ENCODE measurements around the gene SUPT3H. TPM values are rescaled to one million over a fixed set of nuclear protein-coding genes. Genes with fewer than 3 reads are reported as not detected.

Gene SUPT3H
- total RNA-seq, 2 donors from 2014 or later = 2.5 to 4.5 TPM

DNA sequence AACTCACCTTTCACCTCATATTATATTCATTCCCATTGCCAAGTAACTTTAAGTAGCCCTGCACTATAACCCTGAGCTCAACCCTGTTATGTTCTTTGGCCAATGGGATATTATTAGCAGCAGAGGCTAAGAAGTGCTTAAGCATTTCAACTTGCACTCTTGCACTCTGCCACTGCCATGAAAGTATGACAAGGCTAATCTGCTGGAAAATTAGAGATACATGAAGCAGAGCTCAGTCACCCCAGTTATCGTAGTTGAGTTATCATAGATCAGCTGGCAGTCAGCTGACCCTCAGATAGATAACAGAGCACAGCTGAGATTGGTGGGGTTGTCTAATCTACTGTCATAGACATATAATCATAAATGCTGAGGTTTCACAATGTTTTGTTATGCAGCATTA lies 259.0 kb downstream of the SUPT3H start:
- Histone ChIP-seq H3K9me3 (no peaks in the 10 kb centered on the region), H3K27me3 (no peaks in the 10 kb centered on the region), H3K4me1 (no peaks in the 10 kb centered on the region), H3K4me3 (no peak overlapping the region), H3K27ac (no peak overlapping the region), H3K36me3 (no peaks in the 10 kb centered on the region)
- no peak for DNase-seq (ENCODE audit: low spot score)
- TF ChIP-seq, protein P1, sequence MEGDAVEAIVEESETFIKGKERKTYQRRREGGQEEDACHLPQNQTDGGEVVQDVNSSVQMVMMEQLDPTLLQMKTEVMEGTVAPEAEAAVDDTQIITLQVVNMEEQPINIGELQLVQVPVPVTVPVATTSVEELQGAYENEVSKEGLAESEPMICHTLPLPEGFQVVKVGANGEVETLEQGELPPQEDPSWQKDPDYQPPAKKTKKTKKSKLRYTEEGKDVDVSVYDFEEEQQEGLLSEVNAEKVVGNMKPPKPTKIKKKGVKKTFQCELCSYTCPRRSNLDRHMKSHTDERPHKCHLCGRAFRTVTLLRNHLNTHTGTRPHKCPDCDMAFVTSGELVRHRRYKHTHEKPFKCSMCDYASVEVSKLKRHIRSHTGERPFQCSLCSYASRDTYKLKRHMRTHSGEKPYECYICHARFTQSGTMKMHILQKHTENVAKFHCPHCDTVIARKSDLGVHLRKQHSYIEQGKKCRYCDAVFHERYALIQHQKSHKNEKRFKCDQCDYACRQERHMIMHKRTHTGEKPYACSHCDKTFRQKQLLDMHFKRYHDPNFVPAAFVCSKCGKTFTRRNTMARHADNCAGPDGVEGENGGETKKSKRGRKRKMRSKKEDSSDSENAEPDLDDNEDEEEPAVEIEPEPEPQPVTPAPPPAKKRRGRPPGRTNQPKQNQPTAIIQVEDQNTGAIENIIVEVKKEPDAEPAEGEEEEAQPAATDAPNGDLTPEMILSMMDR (IDR thresholded peaks at IDR 0.05) = no peak

DNA sequence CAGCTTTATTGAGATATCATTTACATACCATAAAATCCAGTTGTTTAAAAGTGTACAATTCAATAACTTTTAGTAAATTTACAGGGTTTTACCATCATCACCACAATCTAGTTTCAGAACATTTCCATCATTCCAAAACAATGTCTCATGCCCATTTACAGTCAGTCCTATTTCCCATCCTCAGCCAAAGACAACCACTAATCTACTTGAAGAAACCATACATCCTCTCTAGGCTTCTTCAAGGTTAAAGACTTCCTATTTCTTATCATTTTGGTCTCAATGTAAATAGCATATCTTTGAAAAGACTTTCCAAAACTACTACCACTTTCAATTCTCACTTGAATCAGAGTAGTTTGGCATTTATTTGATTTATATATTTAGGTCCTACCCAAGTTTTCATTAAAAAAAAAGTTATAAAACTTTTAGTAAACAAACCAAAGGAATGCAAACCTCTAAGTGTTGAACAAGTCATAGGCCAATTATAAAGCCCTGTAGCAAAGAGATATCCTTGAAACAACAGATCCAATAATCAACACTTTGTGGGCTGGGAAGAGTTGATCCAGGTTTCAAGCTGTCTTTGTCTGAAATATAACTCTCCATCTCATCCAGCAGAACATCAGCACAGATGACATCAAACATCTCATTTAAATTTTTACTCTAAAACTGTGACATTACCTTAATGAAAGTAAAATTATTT lies 260.9 kb downstream of the SUPT3H start:
- Histone ChIP-seq H3K4me1 (no peaks in the 10 kb centered on the region), H3K36me3 (no peaks in the 10 kb centered on the region), H3K9me3 (no peaks in the 10 kb centered on the region), H3K27me3 (no peaks in the 10 kb centered on the region), H3K27ac (no peak overlapping the region), H3K4me3 (no peak overlapping the region)
- no peak for DNase-seq (ENCODE audit: low spot score)
- TF ChIP-seq, protein P1 (IDR thresholded peaks at IDR 0.05) = no peak

DNA sequence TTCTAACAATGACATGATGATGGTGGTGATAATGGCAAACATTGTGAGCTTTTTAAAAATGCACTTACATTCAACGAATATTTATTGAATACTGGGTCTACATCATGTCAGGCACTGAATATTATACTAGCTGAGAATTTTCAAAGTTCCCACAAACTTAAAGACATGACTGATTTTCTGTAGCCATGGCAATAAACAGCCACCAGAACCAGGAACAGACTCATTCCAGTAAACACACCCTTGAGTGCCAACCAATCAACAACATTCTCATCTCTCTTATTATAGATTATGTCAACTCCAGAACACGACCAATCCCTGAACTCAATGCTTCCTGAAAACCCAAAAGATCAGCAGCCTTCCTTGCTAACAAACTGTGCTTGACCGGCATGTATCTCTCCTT lies 262.0 kb downstream of the SUPT3H start:
- no peak for DNase-seq (ENCODE audit: low spot score)
- Histone ChIP-seq H3K36me3 (no peaks in the 10 kb centered on the region), H3K27ac (no peak overlapping the region), H3K4me3 (no peak overlapping the region), H3K9me3 (no peaks in the 10 kb centered on the region), H3K4me1 (no peaks in the 10 kb centered on the region), H3K27me3 (no peaks in the 10 kb centered on the region)
- TF ChIP-seq, protein P1 (IDR thresholded peaks at IDR 0.05) = no peak

DNA sequence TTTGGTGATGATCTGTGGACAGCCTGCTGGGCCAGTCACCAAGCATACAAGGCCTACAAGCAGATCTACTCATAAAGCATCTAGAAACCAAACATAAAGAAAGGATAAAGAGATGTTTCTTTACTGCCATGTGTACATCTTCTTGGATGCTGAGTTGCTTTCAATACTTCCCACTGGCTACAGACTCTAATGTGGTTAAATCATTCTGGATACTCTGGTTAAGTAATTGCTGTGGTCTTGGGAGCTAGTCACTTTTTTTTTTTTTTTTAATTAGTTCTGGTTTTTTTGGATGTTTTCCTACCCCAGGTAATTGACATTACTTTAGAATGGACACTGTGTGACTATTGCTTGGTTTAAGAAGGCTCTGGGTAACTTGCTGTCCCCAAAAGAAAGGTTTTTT lies 265.0 kb downstream of the SUPT3H start:
- Histone ChIP-seq H3K36me3 (no peaks in the 10 kb centered on the region), H3K4me1 (no peaks in the 10 kb centered on the region), H3K27ac (no peak overlapping the region), H3K27me3 (no peaks in the 10 kb centered on the region), H3K9me3 (no peaks in the 10 kb centered on the region), H3K4me3 (no peak overlapping the region)
- no peak for DNase-seq (ENCODE audit: low spot score)
- TF ChIP-seq, protein P1 (IDR thresholded peaks at IDR 0.05) = no peak

DNA sequence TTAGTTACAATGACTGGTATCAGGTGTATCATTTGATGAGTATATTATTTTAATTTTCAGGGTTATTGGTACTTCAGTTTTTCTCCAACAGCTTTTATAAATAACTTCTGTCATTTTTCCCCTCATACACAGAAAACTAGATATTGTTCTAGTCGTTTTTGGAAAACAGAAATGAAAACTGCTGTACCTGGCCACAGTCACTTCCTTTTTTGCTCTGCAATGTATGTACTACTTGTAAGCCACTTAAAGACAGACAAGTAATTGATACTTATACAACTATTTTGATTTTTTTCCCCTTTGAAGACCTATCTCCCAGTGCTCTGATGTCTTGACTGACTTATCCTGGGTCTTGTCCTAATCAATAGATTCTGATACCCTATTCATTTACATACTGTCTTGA lies 268.2 kb downstream of the SUPT3H start:
- H3K27me3 ChIP-seq = no peaks in the 10 kb centered on the region
- H3K36me3 ChIP-seq = no peaks in the 10 kb centered on the region
- H3K27ac ChIP-seq = no peak overlapping the region
- no peak overlapping the region for H3K4me3 ChIP-seq
- TF ChIP-seq, protein P1 (IDR thresholded peaks at IDR 0.05) = no peak
- no peaks in the 10 kb centered on the region for H3K4me1 ChIP-seq
- no peaks in the 10 kb centered on the region for H3K9me3 ChIP-seq
- DNase-seq (ENCODE audit: low spot score) = no peak

Measured in right atrium auricular region (tissue), 2 donors.